ENCODE measurements around the gene MORN1. TPM values are rescaled to one million over a fixed set of nuclear protein-coding genes. Genes with fewer than 3 reads are reported as not detected.

The MORN1 gene
- total and polyA plus RNA-seq, 9 of the 15 experiments (the other 6 are each of a cell fraction or from before 2014, with no cell fraction given): 0.24 to 9.3 (median 4.2) TPM

DNA sequence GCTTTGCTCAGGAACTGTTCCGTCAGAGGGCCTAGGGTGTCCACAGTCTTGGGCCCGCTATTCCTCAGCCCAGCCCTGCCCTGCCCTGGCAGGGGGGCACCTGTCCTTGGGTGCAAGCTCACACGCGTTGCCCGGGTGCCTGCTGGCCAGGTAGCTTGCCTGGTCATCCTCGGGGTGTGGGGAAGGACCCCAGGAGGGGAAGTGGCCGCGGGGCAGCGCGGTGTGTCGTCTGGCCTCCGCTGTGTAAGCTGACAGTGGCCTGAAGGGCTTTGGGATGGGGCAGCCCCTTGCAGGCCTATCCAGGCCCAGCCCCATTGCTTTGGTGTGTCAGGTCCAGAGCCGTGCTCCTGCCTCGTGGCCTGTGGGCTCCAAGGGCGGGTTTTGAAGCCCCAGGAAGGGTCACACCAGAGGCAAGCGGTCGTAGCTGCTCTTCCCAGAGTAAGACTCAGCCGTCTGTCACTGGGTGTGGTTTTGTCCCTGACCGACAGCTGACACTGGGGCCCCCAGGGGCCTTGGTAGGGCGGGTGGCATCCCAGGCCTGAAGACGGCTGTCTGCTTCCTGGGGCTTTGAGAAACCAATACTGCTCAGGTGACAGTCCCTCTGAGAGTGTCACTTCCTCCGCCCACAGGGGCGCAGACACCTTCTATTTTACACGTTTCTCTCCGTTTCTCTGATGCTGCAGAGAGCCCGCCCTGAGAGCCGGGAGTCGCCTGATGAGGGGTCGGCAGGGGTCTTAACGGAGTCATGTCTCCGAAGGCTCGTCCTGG lies 91.2 kb downstream of the MORN1 start:
- Histone ChIP-seq H3K27me3 (ENCODE audit: control insufficient read depth in 2 of 2, insufficient read depth in 2 of 2, low read length in 2 of 2) (no peaks in the 10 kb centered on the region), H3K4me1 (replicated peaks in 1 of 2; ENCODE audit: control insufficient read depth in 2 of 2, insufficient read depth in 2 of 2, low read length in 2 of 2) (peaks cover 0 to 71% of the 10 kb centered on the region in 2 experiments; a peak in 2 of 5 replicates), H3K9ac (ENCODE audit: insufficient read depth in 1 of 2, low read depth in 2 of 2, low read length in 2 of 2) (peak overlapping the region in 1 of 2 experiments; percentile 76; a peak in 2 of 4 replicates), H4K20me1 (replicated peaks; ENCODE audit: control insufficient read depth, insufficient read depth, low read length) (peaks cover 29% of the 10 kb centered on the region), H3K4me2 (ENCODE audit: insufficient read depth, low read length) (no peak overlapping the region), H3K9me1 (ENCODE audit: control insufficient read depth, insufficient read depth, low read length) (no peaks in the 10 kb centered on the region), H3K27ac (ENCODE audit: extremely low read depth, low read depth, low read length) (no peak overlapping the region), H3K79me2 (ENCODE audit: control insufficient read depth, insufficient read depth, low read length) (peaks cover 72% of the 10 kb centered on the region), H2AFZ (ENCODE audit: low read depth, low read length) (no peak overlapping the region), H3K4me3 (no peak overlapping the region), H3K9me3 (replicated peaks; ENCODE audit: control insufficient read depth, insufficient read depth, low read depth, low read length) (no peaks in the 10 kb centered on the region), H3K36me3 (ENCODE audit: control insufficient read depth, insufficient read depth, low read length) (peaks cover 26% of the 10 kb centered on the region; the same call in 2 of the 3 replicates)
- no peak for TF ChIP-seq TCF3 (CRISPR knock-in tag; IDR thresholded peaks at IDR 0.05)
- no peak for TF ChIP-seq SMC3 (conservative IDR thresholded peaks at IDR 0.05; ENCODE audit: insufficient read depth, low read depth, low read length)
- TF ChIP-seq ELF2 (CRISPR knock-in tag; IDR thresholded peaks at IDR 0.05): no peak
- 0 out of 2 replicates have a peak, but pooled peaks have one; percentile 68 for TF ChIP-seq RBM14 (IDR thresholded peaks at IDR 0.05; ENCODE audit: borderline replicate concordance, insufficient read depth, low read depth, low read length)
- TF ChIP-seq ARID3A (IDR thresholded peaks at IDR 0.05; ENCODE audit: borderline replicate concordance, low read depth, low read length): no peak
- intact Hi-C loops (cut with micrococcal nuclease): no loop called here
- FAIRE-seq: no peak
- no TSS peak for BruUV-seq (replicated peaks)
- POLR2A ChIA-PET: interaction anchor here (0.6 to 0.7 kb wide), 2 partner anchors 41 to 68 kb away, joined by 3 read pairs; no protein-coding TSS in a partner anchor
- 81% methylated on average over 32 of the region's 32 CpGs for WGBS (ENCODE audit: insufficient coverage, low coverage, missing lambda C conversion rate)
- in situ Hi-C loops (cut with MboI): no loop called here
- ATAC-seq: peak; percentile 29
- no peak for DNase-seq (ENCODE audit: extremely low read depth in 1 of 4, low spot score in 3 of 4)
- CTCF ChIA-PET (ENCODE audit: low intra/inter-chr PET ratio): no interaction called here

All from K562 (cell line).